Measurements from ENCODE around the gene APEX2.
"Not testable (repeated sequence)": the region's sequence is repeated elsewhere in the genome, so short reads cannot be mapped to it uniquely, and the experiment has no call there.

Gene APEX2

DNA sequence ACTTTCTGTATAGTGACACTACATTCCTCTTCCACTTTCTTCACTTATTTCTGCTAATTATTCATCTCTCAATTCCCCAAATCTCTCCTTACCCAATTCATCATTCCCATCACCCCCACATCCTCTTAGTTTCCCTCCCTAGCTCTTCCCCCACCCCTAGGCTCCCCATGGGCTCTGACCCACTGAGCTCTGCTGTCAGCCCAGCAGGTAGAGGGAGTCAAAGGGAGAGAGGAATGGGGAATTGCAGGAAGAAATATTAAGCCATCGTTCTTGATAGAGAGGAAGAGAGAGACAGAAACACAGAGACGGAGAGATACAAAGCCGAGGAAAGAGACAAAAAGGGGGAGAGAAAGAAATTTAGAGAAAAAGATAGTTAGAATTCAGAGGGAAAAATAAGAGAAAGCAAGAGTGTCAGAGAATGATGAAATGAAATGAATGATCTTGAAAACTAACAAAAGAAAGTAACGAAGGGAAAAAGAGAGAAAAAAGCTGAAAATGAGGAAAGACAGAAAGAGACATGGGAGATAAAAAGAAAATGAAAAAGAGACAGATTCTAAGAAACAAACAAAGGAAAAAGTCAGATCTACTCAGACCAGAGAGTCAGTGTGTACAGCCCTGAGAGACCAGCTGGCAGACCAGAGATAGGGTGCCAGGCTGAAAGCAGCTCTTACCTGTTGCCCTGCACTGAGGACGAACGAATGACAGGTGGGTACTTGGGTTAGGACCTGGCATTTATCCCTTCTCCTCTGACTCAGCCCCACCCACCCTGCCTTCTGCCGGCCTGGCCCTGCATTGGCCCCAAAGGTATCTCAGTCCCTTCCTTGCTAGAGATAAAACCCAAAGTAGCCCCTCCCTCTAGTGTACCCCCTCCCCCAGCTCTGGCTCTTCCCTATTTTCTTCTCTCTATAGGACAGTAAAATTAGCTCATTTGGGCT is 30.4 kb downstream of the APEX2 start, which contains the start of gene ALAS2:
Gene ALAS2, minus strand, starts transcription at position 707 of the 935 bp plus-strand sequence. CDS start 4,977 bp downstream, outside the sequence.
- H3K4me3 ChIP-seq (replicated peaks; ENCODE audit: insufficient read depth, low read length), result no peak within 1 kb of the TSS
- H3K27me3 ChIP-seq (ENCODE audit: insufficient read depth, poor library complexity, severe bottlenecking), result no peaks in the 10 kb centered on the region
- DNase-seq (ENCODE audit: low read depth in 1 of 2, low spot score in 1 of 2), result no peak

GRCh38 chrX:55033429-55033828 is 33.3 kb downstream of the APEX2 start:
- no peak for DNase-seq (ENCODE audit: low read depth in 1 of 2, low spot score in 1 of 2)

More for the DNA sequence above, 30.4 kb downstream of the APEX2 start, which contains the start of gene ALAS2:
- TF ChIP-seq POLR2AphosphoS5 (IDR thresholded peaks at IDR 0.05; ENCODE audit: low read depth) (no peak), CTCF (IDR thresholded peaks at IDR 0.05; ENCODE audit: insufficient read depth, low read length) (no peak), SPI1 (IDR thresholded peaks at IDR 0.05; ENCODE audit: borderline replicate concordance, low read depth) (no peak), REST (IDR thresholded peaks at IDR 0.05; ENCODE audit: insufficient replicate concordance, low read depth) (no peak), GABPA (IDR thresholded peaks at IDR 0.05; ENCODE audit: low read depth) (no peak)
- no peak within 1 kb of the TSS for H3K27ac ChIP-seq (replicated peaks)

GRCh38 chrX:55039471-55039870 is 39.3 kb downstream of the APEX2 start:
- Histone ChIP-seq H3K27me3 (ENCODE audit: insufficient read depth, poor library complexity, severe bottlenecking) (no peaks in the 10 kb centered on the region), H3K27ac (replicated peaks) (no peak overlapping the region), H3K4me3 (replicated peaks; ENCODE audit: insufficient read depth, low read length) (no peak overlapping the region)
- DNase-seq (ENCODE audit: low read depth in 1 of 2, low spot score in 1 of 2), result no peak
- TF ChIP-seq CTCF (IDR thresholded peaks at IDR 0.05; ENCODE audit: insufficient read depth, low read length) (no peak), GABPA (IDR thresholded peaks at IDR 0.05; ENCODE audit: low read depth) (no peak), SPI1 (IDR thresholded peaks at IDR 0.05; ENCODE audit: borderline replicate concordance, low read depth) (no peak)

More at GRCh38 chrX:55033429-55033828, 33.3 kb downstream of the APEX2 start:
- TF ChIP-seq REST (IDR thresholded peaks at IDR 0.05; ENCODE audit: insufficient replicate concordance, low read depth) (no peak), SPI1 (IDR thresholded peaks at IDR 0.05; ENCODE audit: borderline replicate concordance, low read depth) (no peak), POLR2AphosphoS5 (IDR thresholded peaks at IDR 0.05; ENCODE audit: low read depth) (no peak), GABPA (IDR thresholded peaks at IDR 0.05; ENCODE audit: low read depth) (no peak)
- Histone ChIP-seq H3K27me3 (ENCODE audit: insufficient read depth, poor library complexity, severe bottlenecking) (no peaks in the 10 kb centered on the region), H3K4me3 (replicated peaks; ENCODE audit: insufficient read depth, low read length) (no peak overlapping the region), H3K27ac (replicated peaks) (no peak overlapping the region)

GRCh38 chrX:55041514-55041913 is 41.4 kb downstream of the APEX2 start:
- no peak for DNase-seq (ENCODE audit: low read depth in 1 of 2, low spot score in 1 of 2)
- TF ChIP-seq POLR2AphosphoS5 (IDR thresholded peaks at IDR 0.05; ENCODE audit: low read depth), result no peak
- H3K27me3 ChIP-seq (ENCODE audit: insufficient read depth, poor library complexity, severe bottlenecking), result no peaks in the 10 kb centered on the region
- no peak overlapping the region for H3K4me3 ChIP-seq (replicated peaks; ENCODE audit: insufficient read depth, low read length)
- H3K27ac ChIP-seq (replicated peaks), result no peak overlapping the region

DNA sequence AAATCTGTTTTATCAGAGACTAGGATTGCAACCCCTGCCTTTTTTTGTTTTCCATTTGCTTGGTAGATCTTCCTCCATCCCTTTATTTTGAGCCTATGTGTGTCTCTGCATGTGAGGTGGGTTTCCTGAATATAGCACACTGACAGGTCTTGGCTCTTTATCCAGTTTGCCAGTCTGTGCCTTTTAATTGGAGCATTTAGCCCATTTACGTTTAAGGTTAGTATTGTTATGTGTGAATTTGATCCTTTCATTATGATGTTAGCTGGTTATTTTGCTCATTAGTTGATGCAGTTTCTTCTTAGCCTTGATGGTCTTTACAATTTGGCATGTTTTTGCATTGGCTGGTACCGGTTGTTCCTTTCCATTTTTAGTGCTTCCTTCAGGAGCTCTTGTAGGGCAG is 50.4 kb downstream of the APEX2 start:
- not testable (repeated sequence) for H3K4me3 ChIP-seq (replicated peaks; ENCODE audit: insufficient read depth, low read length); H3K27me3 ChIP-seq (ENCODE audit: insufficient read depth, poor library complexity, severe bottlenecking); DNase-seq (ENCODE audit: low read depth in 1 of 2, low spot score in 1 of 2); H3K27ac ChIP-seq (replicated peaks)
